IPS DF 6.9 (cell line): ENCODE results near the gene VSIG2.
"Not testable (repeated sequence)": the region's sequence is repeated elsewhere in the genome, so short reads cannot be mapped to it uniquely, and the experiment has no call there.

Source experiments
- DNase-seq: peaks from one replicate; pipeline ENCODE4 v3.0.0-alpha.2; 2013; ENCODE audit warnings: low read depth, low spot score
- H3K27ac ChIP-seq: one replicate; pipeline ENCODE4 v1.5.1; 2013; ENCODE audit warnings: low read length, control low read depth
- H3K27me3 ChIP-seq: 2 replicates; pipeline ENCODE4 v1.6.1; 2013; ENCODE audit warnings: mild to moderate bottlenecking, low read length; ENCODE audit not compliant: control insufficient read depth, insufficient read depth
- H3K36me3 ChIP-seq: 2 replicates; pipeline ENCODE4 v1.6.1; 2013; ENCODE audit warnings: low read length; ENCODE audit not compliant: control insufficient read depth, insufficient read depth
- H3K4me1 ChIP-seq: 2 replicates; pipeline ENCODE4 v1.6.1; 2013; ENCODE audit warnings: low read length; ENCODE audit not compliant: control insufficient read depth, insufficient read depth
- H3K4me3 ChIP-seq: 2 replicates; pipeline ENCODE4 v1.5.1; 2013; ENCODE audit warnings: mild to moderate bottlenecking, low read length
- H3K9me3 ChIP-seq: 2 replicates; pipeline ENCODE4 v1.6.1; 2013; ENCODE audit warnings: low read length, inconsistent platforms; ENCODE audit not compliant: control insufficient read depth, insufficient read depth
- WGBS: extraction: QIAGEN DNeasy Blood & Tissue Kit; methylation state at CpG from one replicate; pipeline ENCODE4 v1.1.7; 2013; ENCODE audit warnings: mixed read lengths, missing lambda C conversion rate; ENCODE audit not compliant: insufficient read length, insufficient coverage; 5-methylcytosine and 5-hydroxymethylcytosine counted together

VSIG2 gene

GRCh38 chr11:124784051-124784450, 32.0 kb upstream of the VSIG2 start:
- Histone ChIP-seq H3K9me3 (no peaks in the 10 kb centered on the region), H3K4me1 (no peaks in the 10 kb centered on the region), H3K27ac (no peak overlapping the region), H3K27me3 (no peaks in the 10 kb centered on the region), H3K36me3 (no peaks in the 10 kb centered on the region), H3K4me3 (no peak overlapping the region)
- DNase-seq = no peak
- no CpG with 5 or more reads among the region's 2 CpGs for WGBS

GRCh38 chr11:124783002-124783401, 30.9 kb upstream of the VSIG2 start:
- Histone ChIP-seq H3K36me3 (no peaks in the 10 kb centered on the region), H3K9me3 (no peaks in the 10 kb centered on the region), H3K27ac (no peak overlapping the region), H3K4me1 (no peaks in the 10 kb centered on the region; the same call in 1 of the 2 replicates), H3K4me3 (no peak overlapping the region), H3K27me3 (no peaks in the 10 kb centered on the region)
- WGBS = no CpG with 5 or more reads among the region's 4 CpGs
- no peak for DNase-seq

- WGBS = no CpG with 5 or more reads among the region's 1 CpG
- DNase-seq = no peak
- Histone ChIP-seq H3K9me3 (no peaks in the 10 kb centered on the region), H3K36me3 (0 out of 2 replicates have a peak, but pooled peaks cover under 1% of the 10 kb centered on the region), H3K27me3 (no peaks in the 10 kb centered on the region), H3K4me1 (no peaks in the 10 kb centered on the region; the same call in 1 of the 2 replicates), H3K27ac (no peak overlapping the region), H3K4me3 (no peak overlapping the region)
Measured at GRCh38 chr11:124779568-124779967, 27.5 kb upstream of the VSIG2 start.

GRCh38 chr11:124778281-124778680, 26.2 kb upstream of the VSIG2 start:
- Histone ChIP-seq H3K27ac (no peak overlapping the region), H3K9me3 (no peaks in the 10 kb centered on the region), H3K4me1 (no peaks in the 10 kb centered on the region; the same call in 1 of the 2 replicates), H3K36me3 (0 out of 2 replicates have a peak, but pooled peaks cover 2% of the 10 kb centered on the region), H3K4me3 (no peak overlapping the region), H3K27me3 (no peaks in the 10 kb centered on the region)
- no CpG with 5 or more reads among the region's 2 CpGs for WGBS
- no peak for DNase-seq

GRCh38 chr11:124776865-124777645, 25.0 kb upstream of the VSIG2 start:
- Histone ChIP-seq H3K36me3 (0 out of 2 replicates have a peak, but pooled peaks cover 2% of the 10 kb centered on the region), H3K27me3 (no peaks in the 10 kb centered on the region), H3K4me3 (no peak overlapping the region), H3K9me3 (no peaks in the 10 kb centered on the region), H3K4me1 (no peaks in the 10 kb centered on the region; the same call in 1 of the 2 replicates), H3K27ac (no peak overlapping the region)
- no CpG with 5 or more reads among the region's 7 CpGs for WGBS
- DNase-seq = no peak

- not testable (repeated sequence) for DNase-seq, H3K36me3 ChIP-seq, H3K4me1 ChIP-seq, H3K4me3 ChIP-seq, H3K27me3 ChIP-seq, H3K9me3 ChIP-seq, H3K27ac ChIP-seq
- no CpG with 5 or more reads among the region's 6 CpGs for WGBS
Measured at GRCh38 chr11:124770959-124771358, 18.9 kb upstream of the VSIG2 start.

GRCh38 chr11:124769806-124770774, 18.0 kb upstream of the VSIG2 start:
- no peaks in the 10 kb centered on the region for H3K9me3 ChIP-seq
- H3K27ac ChIP-seq = no peak overlapping the region
- no peaks in the 10 kb centered on the region for H3K4me1 ChIP-seq
- H3K36me3 ChIP-seq = peaks cover 5% of the 10 kb centered on the region; the same call in 1 of the 2 replicates
- H3K27me3 ChIP-seq = no peaks in the 10 kb centered on the region
- no CpG with 5 or more reads among the region's 8 CpGs for WGBS
- H3K4me3 ChIP-seq = no peak overlapping the region
- DNase-seq = no peak

- Histone ChIP-seq H3K27me3 (no peaks in the 10 kb centered on the region), H3K4me3 (no peak overlapping the region), H3K4me1 (no peaks in the 10 kb centered on the region), H3K27ac (no peak overlapping the region), H3K36me3 (peaks cover 3% of the 10 kb centered on the region; the same call in 1 of the 2 replicates), H3K9me3 (no peaks in the 10 kb centered on the region)
- WGBS = 100% methylated on average over 1 of the region's 8 CpGs
- no peak for DNase-seq
Measured at GRCh38 chr11:124768914-124769313, 16.9 kb upstream of the VSIG2 start.

GRCh38 chr11:124766156-124766555, 14.1 kb upstream of the VSIG2 start:
- Histone ChIP-seq H3K27me3 (peaks cover 12% of the 10 kb centered on the region), H3K9me3 (no peaks in the 10 kb centered on the region), H3K27ac (no peak overlapping the region), H3K36me3 (no peaks in the 10 kb centered on the region; the same call in 1 of the 2 replicates), H3K4me3 (no peak overlapping the region), H3K4me1 (peaks cover 4% of the 10 kb centered on the region)
- no peak for DNase-seq
- WGBS = no CpG with 5 or more reads among the region's 2 CpGs
